ENCODE results near the gene SEPHS2. TPM values are rescaled to one million over a fixed set of nuclear protein-coding genes. Genes with fewer than 3 reads are reported as not detected.

SEPHS2 gene
- total and polyA plus RNA-seq, 2 experiments from 2014 or later = 14.0 to 51.9 TPM

DNA sequence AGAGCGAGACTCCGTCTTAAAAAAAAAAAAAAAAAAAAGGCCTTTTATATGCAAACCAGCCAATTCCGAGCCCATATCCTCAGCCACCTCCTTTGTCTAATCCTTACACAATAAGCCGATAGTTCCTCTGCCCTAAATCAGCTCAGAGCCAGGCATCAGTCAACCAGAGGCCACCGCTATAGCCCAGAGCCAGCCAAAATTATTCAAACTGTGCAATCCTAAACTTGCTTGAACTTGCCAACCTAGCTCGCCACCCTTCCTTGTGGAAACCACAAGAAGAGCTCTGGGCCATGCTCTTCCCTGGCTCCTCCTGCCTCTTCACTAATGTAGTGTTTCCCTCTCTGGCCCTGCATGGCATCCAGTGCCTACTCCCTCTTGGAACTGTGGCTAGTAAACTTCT is 44.5 kb upstream of the SEPHS2 start:
- TF ChIP-seq, protein P1, sequence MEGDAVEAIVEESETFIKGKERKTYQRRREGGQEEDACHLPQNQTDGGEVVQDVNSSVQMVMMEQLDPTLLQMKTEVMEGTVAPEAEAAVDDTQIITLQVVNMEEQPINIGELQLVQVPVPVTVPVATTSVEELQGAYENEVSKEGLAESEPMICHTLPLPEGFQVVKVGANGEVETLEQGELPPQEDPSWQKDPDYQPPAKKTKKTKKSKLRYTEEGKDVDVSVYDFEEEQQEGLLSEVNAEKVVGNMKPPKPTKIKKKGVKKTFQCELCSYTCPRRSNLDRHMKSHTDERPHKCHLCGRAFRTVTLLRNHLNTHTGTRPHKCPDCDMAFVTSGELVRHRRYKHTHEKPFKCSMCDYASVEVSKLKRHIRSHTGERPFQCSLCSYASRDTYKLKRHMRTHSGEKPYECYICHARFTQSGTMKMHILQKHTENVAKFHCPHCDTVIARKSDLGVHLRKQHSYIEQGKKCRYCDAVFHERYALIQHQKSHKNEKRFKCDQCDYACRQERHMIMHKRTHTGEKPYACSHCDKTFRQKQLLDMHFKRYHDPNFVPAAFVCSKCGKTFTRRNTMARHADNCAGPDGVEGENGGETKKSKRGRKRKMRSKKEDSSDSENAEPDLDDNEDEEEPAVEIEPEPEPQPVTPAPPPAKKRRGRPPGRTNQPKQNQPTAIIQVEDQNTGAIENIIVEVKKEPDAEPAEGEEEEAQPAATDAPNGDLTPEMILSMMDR (IDR thresholded peaks at IDR 0.05; ENCODE audit: low read depth, low read length) = no peak
- no peak overlapping the region for H3K4me3 ChIP-seq
- no peak for DNase-seq (ENCODE audit: low read depth in 1 of 2, low spot score in 1 of 2)
- H3K9me3 ChIP-seq (ENCODE audit: low read depth) = no peaks in the 10 kb centered on the region
- H3K27ac ChIP-seq = no peak overlapping the region
- no peaks in the 10 kb centered on the region for H3K27me3 ChIP-seq
- H3K4me1 ChIP-seq (ENCODE audit: low read depth) = no peaks in the 10 kb centered on the region
- no peaks in the 10 kb centered on the region for H3K36me3 ChIP-seq

DNA sequence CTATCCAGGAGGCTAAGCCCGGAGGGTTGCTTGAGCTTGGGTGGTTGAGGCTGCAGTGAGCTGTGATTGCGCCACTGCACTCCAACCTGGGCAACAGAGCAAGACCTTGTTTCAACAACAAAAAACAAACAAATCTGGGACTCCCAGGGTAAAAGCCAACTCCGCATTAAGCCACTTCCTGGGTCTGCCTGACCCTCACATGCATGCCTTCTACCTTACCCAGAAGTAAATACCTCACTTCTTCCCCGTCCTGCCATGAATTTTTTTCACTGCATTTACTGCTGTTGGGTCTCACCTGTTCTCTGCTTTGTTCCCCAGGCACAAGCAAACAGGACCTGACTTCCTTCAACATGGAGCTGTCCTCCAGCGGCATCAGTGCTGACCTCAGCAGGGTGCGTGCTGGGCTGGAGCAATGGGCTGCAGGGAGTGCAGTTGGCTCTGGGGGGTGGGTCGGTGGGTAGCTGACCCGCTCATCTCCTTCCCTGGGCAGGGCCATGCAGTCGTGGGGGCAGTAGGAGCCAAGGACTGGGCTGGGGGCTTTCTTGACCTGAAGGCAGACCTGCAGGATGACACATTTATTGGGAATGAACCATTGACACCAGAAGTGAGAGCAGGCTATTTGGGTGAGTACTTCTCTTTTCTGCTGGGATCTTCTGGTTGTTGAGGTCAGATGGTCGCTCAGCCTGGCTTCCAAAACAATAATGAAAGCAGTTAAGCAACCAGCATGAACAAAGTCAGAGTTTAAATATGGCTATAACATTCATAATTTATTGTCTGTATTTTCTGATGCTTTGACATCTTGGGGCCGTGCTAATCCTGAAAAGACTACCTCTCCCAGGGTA is 43.3 kb upstream of the SEPHS2 start:
- H3K9me3 ChIP-seq (ENCODE audit: low read depth) = no peaks in the 10 kb centered on the region
- TF ChIP-seq, protein P1 (IDR thresholded peaks at IDR 0.05; ENCODE audit: low read depth, low read length) = no peak
- no peaks in the 10 kb centered on the region for H3K36me3 ChIP-seq
- H3K27me3 ChIP-seq = no peaks in the 10 kb centered on the region
- no peak overlapping the region for H3K4me3 ChIP-seq
- no peak overlapping the region for H3K27ac ChIP-seq
- H3K4me1 ChIP-seq (ENCODE audit: low read depth) = no peaks in the 10 kb centered on the region
- no peak for DNase-seq (ENCODE audit: low read depth in 1 of 2, low spot score in 1 of 2)

DNA sequence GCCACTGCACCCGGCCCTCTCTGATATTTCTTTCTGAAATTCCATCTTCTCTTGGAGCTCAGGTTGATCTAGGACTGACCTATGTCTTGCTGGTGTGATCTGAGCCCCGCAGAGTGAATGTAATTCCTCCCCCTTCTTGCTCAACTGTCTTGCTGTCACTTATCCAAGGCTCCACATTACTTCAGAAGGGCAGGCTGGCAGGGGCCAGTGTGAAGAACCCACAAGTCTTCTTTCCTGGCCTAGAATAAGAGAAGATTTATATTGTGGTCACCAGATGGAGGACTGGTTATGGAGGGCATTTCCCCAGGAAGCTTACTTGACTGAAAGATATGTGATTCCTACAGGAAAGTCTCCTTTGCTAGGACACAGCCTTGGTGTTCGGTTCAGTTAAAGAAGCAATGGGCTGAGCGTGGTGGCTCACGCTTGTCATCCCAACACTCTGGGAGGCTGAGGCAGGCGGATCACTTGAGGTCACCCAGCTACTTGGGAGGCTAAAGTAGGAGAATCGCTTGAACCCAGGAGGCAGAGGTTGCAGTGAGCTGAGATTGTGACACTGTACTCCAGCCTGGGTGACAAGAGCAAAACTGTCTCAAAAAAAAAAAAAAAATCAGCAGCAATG is 40.3 kb upstream of the SEPHS2 start:
- TF ChIP-seq, protein P1 (IDR thresholded peaks at IDR 0.05; ENCODE audit: low read depth, low read length) = no peak
- peak in 1 of 2 donors; percentile 18 for DNase-seq (ENCODE audit: low read depth in 1 of 2, low spot score in 1 of 2)
- Histone ChIP-seq H3K27ac (no peak overlapping the region), H3K4me1 (ENCODE audit: low read depth) (no peaks in the 10 kb centered on the region), H3K36me3 (no peaks in the 10 kb centered on the region), H3K27me3 (no peaks in the 10 kb centered on the region), H3K9me3 (ENCODE audit: low read depth) (no peaks in the 10 kb centered on the region), H3K4me3 (no peak overlapping the region)

DNA sequence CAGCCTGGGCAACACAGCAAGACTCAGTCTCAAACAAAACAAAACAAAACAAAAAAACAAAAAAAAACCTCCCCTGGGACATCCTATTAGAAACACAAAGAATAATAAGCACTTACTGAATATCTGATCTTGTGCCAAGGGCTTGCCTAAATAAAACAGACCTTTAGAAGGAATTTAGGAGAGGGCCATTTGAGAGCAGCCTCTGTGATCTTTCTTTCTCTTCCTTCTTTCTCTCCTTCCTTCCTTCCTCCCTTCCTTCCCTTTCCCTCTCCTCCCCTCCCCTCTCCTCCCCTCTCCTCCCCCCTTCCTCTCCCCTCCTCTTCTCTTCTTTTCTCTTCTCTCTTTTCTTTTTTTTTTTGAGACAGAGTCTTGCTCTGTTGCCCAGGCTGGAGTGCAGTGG is 39.2 kb upstream of the SEPHS2 start:
- DNase-seq (ENCODE audit: low read depth in 1 of 2, low spot score in 1 of 2) = no peak
- Histone ChIP-seq H3K36me3 (no peaks in the 10 kb centered on the region), H3K27me3 (no peaks in the 10 kb centered on the region), H3K4me1 (ENCODE audit: low read depth) (no peaks in the 10 kb centered on the region), H3K9me3 (ENCODE audit: low read depth) (no peaks in the 10 kb centered on the region), H3K4me3 (no peak overlapping the region), H3K27ac (no peak overlapping the region)
- TF ChIP-seq, protein P1 (IDR thresholded peaks at IDR 0.05; ENCODE audit: low read depth, low read length) = no peak

DNA sequence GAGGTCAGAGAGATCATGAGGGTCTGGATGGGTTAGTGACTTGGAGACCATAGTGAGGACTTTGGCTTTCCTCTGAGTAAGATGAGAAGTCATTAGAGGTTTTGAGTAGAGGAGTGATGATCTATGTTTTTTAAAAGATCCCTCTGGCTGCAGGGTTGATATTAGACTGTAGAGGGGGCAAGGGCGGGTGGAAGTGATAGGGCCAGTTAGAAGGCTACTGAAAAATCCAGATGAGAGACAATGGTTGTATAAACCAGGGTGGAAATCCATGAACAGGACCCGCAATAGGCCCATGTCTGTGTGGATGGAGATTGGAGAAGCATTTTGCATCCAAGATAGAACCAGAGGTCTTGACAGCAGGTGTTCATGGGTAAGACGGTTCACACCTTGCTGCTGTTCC is 36.7 kb upstream of the SEPHS2 start:
- Histone ChIP-seq H3K27me3 (no peaks in the 10 kb centered on the region), H3K36me3 (no peaks in the 10 kb centered on the region), H3K9me3 (ENCODE audit: low read depth) (no peaks in the 10 kb centered on the region), H3K4me1 (ENCODE audit: low read depth) (no peaks in the 10 kb centered on the region), H3K27ac (no peak overlapping the region), H3K4me3 (no peak overlapping the region)
- no peak for DNase-seq (ENCODE audit: low read depth in 1 of 2, low spot score in 1 of 2)
- TF ChIP-seq, protein P1 (IDR thresholded peaks at IDR 0.05; ENCODE audit: low read depth, low read length) = peak; percentile 19

Data from cardiac muscle cell (in vitro differentiated cells and primary cell).